GM10266 (cell line): ENCODE data around the gene FOXL2.

Experiments used
- DNase-seq: peaks from one replicate; pipeline ENCODE4 v3.0.0; 2012; ENCODE audit errors: extremely low spot score
- CTCF ChIP-seq: IDR thresholded peaks from 2 replicates; pipeline ENCODE4 v1.5.1; 2012; ENCODE audit warnings: mild to moderate bottlenecking, low read depth; ENCODE audit not compliant: control insufficient read depth, insufficient read depth; ENCODE audit errors: missing control alignments

The FOXL2 gene

GRCh38 chr3:138913766-138914165 lies 33.2 kb downstream of the FOXL2 start:
- no peak for TF ChIP-seq CTCF
- DNase-seq, result no peak

GRCh38 chr3:138912237-138912636 lies 34.7 kb downstream of the FOXL2 start:
- TF ChIP-seq CTCF, result no peak
- no peak for DNase-seq

- no peak for DNase-seq
- TF ChIP-seq CTCF, result no peak
Measured at GRCh38 chr3:138911621-138912020, 35.3 kb downstream of the FOXL2 start.

GRCh38 chr3:138909904-138910303 lies 37.0 kb downstream of the FOXL2 start:
- no peak for DNase-seq
- no peak for TF ChIP-seq CTCF

- no peak for TF ChIP-seq CTCF
- DNase-seq, result no peak
Measured at GRCh38 chr3:138908846-138909245, 38.1 kb downstream of the FOXL2 start.

GRCh38 chr3:138907539-138907938 lies 39.4 kb downstream of the FOXL2 start:
- TF ChIP-seq CTCF, result no peak
- DNase-seq, result no peak

- no peak for TF ChIP-seq CTCF
Measured at GRCh38 chr3:138902171-138902570, 44.8 kb downstream of the FOXL2 start.

GRCh38 chr3:138901567-138901966 lies 45.4 kb downstream of the FOXL2 start:
- no peak for TF ChIP-seq CTCF
- DNase-seq, result no peak

More at GRCh38 chr3:138902171-138902570, 44.8 kb downstream of the FOXL2 start:
- DNase-seq, result no peak
